ENCODE data around the gene ST6GAL1. TPM values are rescaled to one million over a fixed set of nuclear protein-coding genes. Genes with fewer than 3 reads are reported as not detected.
A peak's percentile ranks its signal among the peaks of the same experiment; 100 is the strongest.

ST6GAL1 gene
- polyA plus RNA-seq, 3 donors, result 19.0 to 24.4 (median 20.5) TPM

DNA sequence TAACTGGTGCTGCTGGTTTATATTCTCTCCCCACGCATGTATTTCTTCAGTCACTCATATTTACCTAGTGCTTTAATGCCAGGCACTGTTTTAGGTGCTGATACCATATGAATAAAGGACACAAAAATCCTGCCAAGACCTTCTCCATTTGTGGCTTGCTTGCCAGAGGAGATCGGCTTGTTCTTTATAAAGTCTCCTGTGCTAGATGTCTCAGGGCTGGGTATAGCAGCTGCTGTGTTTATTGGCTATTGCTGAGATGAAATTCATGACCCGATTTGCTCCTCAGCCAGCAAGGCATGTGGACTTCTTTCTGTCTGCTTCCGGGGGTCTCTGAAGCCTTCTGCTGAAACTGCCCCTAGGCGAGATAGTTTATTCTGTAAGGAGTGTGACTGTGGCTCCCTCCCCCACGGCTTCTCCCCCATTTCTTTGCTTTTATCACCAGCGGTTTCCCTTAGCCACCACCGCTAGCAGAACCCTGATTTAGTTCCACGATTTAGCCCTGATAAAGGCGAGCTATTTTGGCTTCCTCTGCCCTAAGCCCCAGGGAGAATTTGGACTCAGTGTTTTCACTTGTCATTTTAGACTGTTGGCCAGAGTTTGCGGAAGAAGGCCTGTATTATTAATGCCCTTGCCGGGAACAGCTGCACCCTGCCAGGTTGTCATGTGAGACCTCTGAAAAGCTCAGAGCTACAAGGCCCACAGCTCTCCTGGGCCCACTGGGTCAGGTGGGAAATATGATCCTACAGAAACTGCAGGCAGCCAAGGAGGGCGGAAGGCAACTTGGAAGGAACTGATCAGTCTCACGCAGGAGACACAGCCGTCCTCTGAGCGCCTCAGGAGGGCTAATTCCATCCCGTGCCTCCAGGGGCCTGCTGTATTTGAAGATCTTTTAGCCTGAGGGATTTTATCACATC is 46.8 kb downstream of the ST6GAL1 start:
- Histone ChIP-seq H2AFZ (ENCODE audit: insufficient read depth, low read depth, low read length, poor library complexity, severe bottlenecking) (no peak overlapping the region), H3K4me1 (ENCODE audit: control insufficient read depth in 1 of 2, insufficient read depth in 2 of 2, low read length in 2 of 2) (peaks cover 0 to 6% of the 10 kb centered on the region in 2 donors), H3K4me3 (replicated peaks in 1 of 3; ENCODE audit: low read depth in 2 of 3, low read length in 3 of 3) (no peak overlapping the region), H3K9ac (ENCODE audit: insufficient read depth, low read length, poor library complexity, severe bottlenecking) (no peak overlapping the region), H3K27ac (ENCODE audit: low read depth in 1 of 2, low read length in 2 of 2) (no peak overlapping the region), H4K20me1 (ENCODE audit: insufficient read depth, low read length) (peaks cover 5% of the 10 kb centered on the region), H3K36me3 (replicated peaks in 1 of 2; ENCODE audit: control insufficient read depth in 1 of 2, insufficient read depth in 2 of 2, low read length in 2 of 2) (peaks cover 22 to 86% of the 10 kb centered on the region in 2 donors), H3K9me3 (replicated peaks in 1 of 2; ENCODE audit: control insufficient read depth in 1 of 2, insufficient read depth in 1 of 2, low read length in 2 of 2) (no peaks in the 10 kb centered on the region), H3K4me2 (replicated peaks; ENCODE audit: extremely low read depth, low read length, poor library complexity, severe bottlenecking) (no peak overlapping the region), H3K27me3 (ENCODE audit: control insufficient read depth in 2 of 2, insufficient read depth in 2 of 2, low read length in 2 of 2) (no peaks in the 10 kb centered on the region), H3K79me2 (ENCODE audit: insufficient read depth, low read length) (no peaks in the 10 kb centered on the region)
- DNase-seq, result no peak
- H3K4me1 Mint-ChIP-seq, result peaks cover 14% of the 10 kb centered on the region
- peak overlapping the region in 3 of 7 donors; percentile 1 to 67 (median 28) for H3K27ac Mint-ChIP-seq
- peaks cover 0 to 1% (median 0%) of the 10 kb centered on the region in 3 donors for H3K27me3 Mint-ChIP-seq (ENCODE audit: low read depth in 3 of 3)
- H3K9me3 Mint-ChIP-seq, result no peaks in the 10 kb centered on the region
- H3K4me3 Mint-ChIP-seq, result no peak overlapping the region
- intact Hi-C loops (cut with micrococcal nuclease), result no loop called here
- TF ChIP-seq, protein P1, sequence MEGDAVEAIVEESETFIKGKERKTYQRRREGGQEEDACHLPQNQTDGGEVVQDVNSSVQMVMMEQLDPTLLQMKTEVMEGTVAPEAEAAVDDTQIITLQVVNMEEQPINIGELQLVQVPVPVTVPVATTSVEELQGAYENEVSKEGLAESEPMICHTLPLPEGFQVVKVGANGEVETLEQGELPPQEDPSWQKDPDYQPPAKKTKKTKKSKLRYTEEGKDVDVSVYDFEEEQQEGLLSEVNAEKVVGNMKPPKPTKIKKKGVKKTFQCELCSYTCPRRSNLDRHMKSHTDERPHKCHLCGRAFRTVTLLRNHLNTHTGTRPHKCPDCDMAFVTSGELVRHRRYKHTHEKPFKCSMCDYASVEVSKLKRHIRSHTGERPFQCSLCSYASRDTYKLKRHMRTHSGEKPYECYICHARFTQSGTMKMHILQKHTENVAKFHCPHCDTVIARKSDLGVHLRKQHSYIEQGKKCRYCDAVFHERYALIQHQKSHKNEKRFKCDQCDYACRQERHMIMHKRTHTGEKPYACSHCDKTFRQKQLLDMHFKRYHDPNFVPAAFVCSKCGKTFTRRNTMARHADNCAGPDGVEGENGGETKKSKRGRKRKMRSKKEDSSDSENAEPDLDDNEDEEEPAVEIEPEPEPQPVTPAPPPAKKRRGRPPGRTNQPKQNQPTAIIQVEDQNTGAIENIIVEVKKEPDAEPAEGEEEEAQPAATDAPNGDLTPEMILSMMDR (IDR thresholded peaks at IDR 0.05), result no peak
- WGBS (ENCODE audit: insufficient coverage), result 85% methylated on average over 5 of the region's 17 CpGs
- peaks cover 74 to 81% of the 10 kb centered on the region in 2 donors for H3K36me3 Mint-ChIP-seq

DNA sequence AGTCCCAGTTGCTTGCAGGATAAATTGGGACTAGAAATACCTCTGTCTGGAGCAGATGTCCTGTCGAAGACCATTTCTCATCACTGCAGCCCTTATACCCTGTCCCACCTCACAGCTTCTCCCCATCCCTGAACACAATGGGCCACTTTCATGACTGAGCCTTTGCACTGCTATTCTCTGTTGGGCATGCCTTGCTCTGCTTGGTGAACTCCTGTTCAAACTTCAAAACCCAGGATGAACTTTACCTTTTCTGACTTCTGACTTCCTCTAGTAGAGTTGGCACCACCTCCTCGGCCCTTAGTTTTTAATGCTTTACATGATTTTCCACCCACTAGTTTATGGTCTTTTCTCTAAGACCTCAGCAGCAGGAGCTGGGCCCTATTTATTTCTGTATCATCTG is 48.4 kb downstream of the ST6GAL1 start:
- Histone ChIP-seq H2AFZ (ENCODE audit: insufficient read depth, low read depth, low read length, poor library complexity, severe bottlenecking) (no peak overlapping the region), H3K36me3 (replicated peaks in 1 of 2; ENCODE audit: control insufficient read depth in 1 of 2, insufficient read depth in 2 of 2, low read length in 2 of 2) (peaks cover 14 to 76% of the 10 kb centered on the region in 2 donors), H3K27ac (ENCODE audit: low read depth in 1 of 2, low read length in 2 of 2) (no peak overlapping the region), H3K4me2 (replicated peaks; ENCODE audit: extremely low read depth, low read length, poor library complexity, severe bottlenecking) (no peak overlapping the region), H3K9ac (ENCODE audit: insufficient read depth, low read length, poor library complexity, severe bottlenecking) (no peak overlapping the region), H3K4me1 (ENCODE audit: control insufficient read depth in 1 of 2, insufficient read depth in 2 of 2, low read length in 2 of 2) (peaks cover 1 to 2% of the 10 kb centered on the region in 2 donors), H3K27me3 (ENCODE audit: control insufficient read depth in 2 of 2, insufficient read depth in 2 of 2, low read length in 2 of 2) (no peaks in the 10 kb centered on the region), H4K20me1 (ENCODE audit: insufficient read depth, low read length) (peaks cover 4% of the 10 kb centered on the region), H3K9me3 (replicated peaks in 1 of 2; ENCODE audit: control insufficient read depth in 1 of 2, insufficient read depth in 1 of 2, low read length in 2 of 2) (no peaks in the 10 kb centered on the region), H3K4me3 (replicated peaks in 1 of 3; ENCODE audit: low read depth in 2 of 3, low read length in 3 of 3) (no peak overlapping the region), H3K79me2 (ENCODE audit: insufficient read depth, low read length) (no peaks in the 10 kb centered on the region)
- Mint-ChIP-seq H3K27me3 (ENCODE audit: low read depth in 3 of 3) (peaks cover 0 to 1% (median 0%) of the 10 kb centered on the region in 3 donors), H3K4me3 (no peak overlapping the region), H3K4me1 (peaks cover 10% of the 10 kb centered on the region), H3K36me3 (peaks cover 71 to 74% of the 10 kb centered on the region in 2 donors), H3K27ac (peak overlapping the region in 2 of 7 donors; percentile 42 to 75), H3K9me3 (peaks cover 0 to 1% (median 0%) of the 10 kb centered on the region in 7 donors)
- no peak for DNase-seq
- TF ChIP-seq, protein P1 (IDR thresholded peaks at IDR 0.05), result no peak
- whole genome bisulfite sequencing (ENCODE audit: insufficient coverage), result 100% methylated on average over 1 of the region's 2 CpGs
- intact Hi-C loops (cut with micrococcal nuclease), result no loop called here
